Muscle of arm (tissue), 12 donors: Measurements from ENCODE around the gene KIF20B. TPM values are rescaled to one million over a fixed set of nuclear protein-coding genes. Genes with fewer than 3 reads are reported as not detected.
"Not testable (repeated sequence)": the region's sequence is repeated elsewhere in the genome, so short reads cannot be mapped to it uniquely, and the experiment has no call there.

Source experiments
- DNase-seq: peaks from one replicate; pipeline ENCODE4 v3.0.0-alpha.2; 2013
- polyA plus RNA-seq, 12 donors: library from polyadenylated mRNA; unstranded; fragments of 120-200 nt; gene quantifications; one replicate each; pipeline ENCODE4 v1.2.1, GENCODE V29; 2013; ENCODE audit not compliant: insufficient read length in 12 of 12

Gene KIF20B
- polyA plus RNA-seq, 12 donors, result 5.6 to 15.4 (median 9.5) TPM; not detected in 1

DNA sequence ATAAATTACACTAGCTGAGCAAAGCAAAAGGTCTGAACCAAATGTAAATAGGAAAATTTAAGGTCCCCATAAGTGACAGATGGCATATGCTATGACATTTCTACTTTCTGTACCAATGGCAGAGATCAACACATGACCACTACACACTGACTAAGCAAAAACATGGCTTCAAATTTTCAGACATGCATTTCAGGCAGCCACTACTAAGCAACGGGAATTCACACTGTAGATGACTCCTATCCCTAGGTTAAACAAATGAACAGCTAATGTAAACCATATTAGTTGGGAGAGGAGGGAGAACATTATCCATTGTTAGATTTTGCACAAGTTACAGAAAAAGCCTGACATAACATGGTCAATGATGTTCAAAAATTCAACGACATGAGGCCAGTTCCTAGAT, 11.4 kb upstream of the KIF20B start:
- no peak for DNase-seq

- no peak for DNase-seq
Measured at GRCh38 chr10:89692416-89692815, 9.0 kb upstream of the KIF20B start.

DNA sequence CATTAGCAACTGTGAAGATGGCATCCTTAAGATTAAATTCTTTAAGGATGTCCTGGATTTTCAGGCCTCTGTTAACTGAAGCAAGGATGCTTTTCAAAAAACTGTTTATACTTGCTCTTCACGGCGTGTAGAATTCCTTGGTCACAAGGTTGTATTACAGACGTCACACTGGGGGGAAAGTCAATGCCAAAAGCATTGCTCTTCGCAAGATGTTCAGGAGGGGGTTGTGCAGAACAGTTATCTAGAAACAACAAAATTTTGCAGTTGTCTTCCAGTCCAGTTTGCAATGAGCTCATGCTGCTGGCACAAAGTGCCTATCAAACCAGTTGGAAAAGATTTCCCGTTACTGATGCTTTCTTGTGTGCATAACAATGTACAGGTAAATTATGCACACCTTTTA, 8.2 kb upstream of the KIF20B start:
- DNase-seq, result no peak

- no peak for DNase-seq
Measured at GRCh38 chr10:89695307-89695706, 6.1 kb upstream of the KIF20B start.

DNA sequence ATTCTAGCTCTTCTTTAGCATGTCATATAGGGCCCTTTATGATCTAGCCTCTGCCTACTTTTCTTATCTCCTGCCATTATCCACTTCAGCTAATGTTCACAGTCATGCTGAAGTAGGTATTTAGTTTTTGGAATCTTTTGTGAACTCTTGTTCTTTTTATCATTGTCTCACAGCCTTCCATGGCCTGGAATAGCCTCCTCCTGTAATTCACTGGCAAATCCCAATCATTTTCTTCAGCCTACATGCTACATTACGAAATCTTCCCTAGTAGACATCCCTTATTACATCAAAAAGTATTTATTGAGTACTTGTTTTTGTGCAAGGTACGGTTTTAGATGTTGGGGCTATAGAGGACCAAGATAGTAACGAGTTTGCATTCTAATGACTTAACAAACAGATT, 3.4 kb upstream of the KIF20B start:
- DNase-seq, result no peak

DNA sequence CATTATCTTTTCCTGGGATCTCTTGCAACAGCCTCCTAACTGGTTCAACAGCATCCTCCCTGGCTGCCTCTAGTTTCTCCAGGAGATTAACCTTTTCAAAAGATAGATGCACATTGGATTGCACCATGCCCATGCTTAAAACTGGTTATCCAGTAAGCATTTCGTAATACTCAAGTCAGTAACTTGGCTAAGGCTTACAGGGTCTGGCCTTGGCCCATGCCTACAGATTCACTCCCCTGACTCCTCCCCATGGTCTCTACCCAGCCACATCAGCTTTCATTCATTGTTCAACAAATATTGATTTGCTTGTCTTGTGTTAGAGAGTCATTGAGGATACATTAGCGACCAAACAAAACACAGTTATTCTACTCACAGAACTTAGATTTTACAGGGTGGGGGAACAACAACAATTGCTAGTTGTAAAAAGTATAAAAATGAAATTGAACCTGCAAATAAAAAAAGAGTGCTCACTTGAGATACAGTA, 1.8 kb upstream of the KIF20B start:
- DNase-seq, result no peak

DNA sequence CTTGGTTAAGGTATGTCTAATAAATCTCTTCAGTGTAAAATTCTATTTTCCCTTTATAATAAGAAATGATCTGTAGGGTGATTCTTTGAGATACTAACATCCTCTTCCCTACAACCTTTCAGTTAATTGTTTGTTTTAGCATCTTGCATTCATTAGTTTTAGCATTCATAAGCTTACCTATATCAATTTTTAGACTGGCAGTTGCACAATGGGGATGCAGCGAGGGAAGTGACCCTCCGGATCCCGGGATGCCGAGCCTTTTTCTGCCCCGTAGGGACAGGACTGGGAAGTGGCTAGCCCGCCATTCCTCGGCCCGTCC, 508 bp upstream of the KIF20B start:
- DNase-seq, result no peak

- no peak for DNase-seq
Measured at GRCh38 chr10:89702121-89702480, 711 bp downstream of the KIF20B start.

GRCh38 chr10:89705466-89705865, 4.1 kb downstream of the KIF20B start:
- DNase-seq, result no peak

GRCh38 chr10:89706011-89706410, 4.6 kb downstream of the KIF20B start:
- DNase-seq, result no peak

- no peak for DNase-seq
Measured at GRCh38 chr10:89707372-89707771, 6.0 kb downstream of the KIF20B start.

- DNase-seq, result no peak
Measured at GRCh38 chr10:89710753-89711152, 9.4 kb downstream of the KIF20B start.

DNA sequence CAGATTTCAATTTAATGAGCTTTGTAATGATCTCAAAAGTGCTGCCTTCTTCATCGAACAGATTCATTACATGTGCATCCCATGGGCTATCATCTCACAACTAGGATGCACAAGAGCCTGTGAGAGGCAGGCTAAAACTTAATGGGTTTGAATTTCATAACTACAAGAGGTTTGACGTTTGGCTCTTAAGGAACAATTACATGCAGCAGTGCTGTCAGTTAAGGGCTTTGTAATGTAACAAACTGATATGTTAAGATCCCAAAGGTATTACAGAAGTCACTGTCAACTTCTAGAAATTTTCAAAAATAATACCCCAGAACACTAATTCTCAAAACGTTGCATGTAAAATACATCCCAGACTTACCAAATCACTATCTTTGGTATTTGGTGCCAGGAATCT, 33.2 kb downstream of the KIF20B start:
- DNase-seq, result no peak

DNA sequence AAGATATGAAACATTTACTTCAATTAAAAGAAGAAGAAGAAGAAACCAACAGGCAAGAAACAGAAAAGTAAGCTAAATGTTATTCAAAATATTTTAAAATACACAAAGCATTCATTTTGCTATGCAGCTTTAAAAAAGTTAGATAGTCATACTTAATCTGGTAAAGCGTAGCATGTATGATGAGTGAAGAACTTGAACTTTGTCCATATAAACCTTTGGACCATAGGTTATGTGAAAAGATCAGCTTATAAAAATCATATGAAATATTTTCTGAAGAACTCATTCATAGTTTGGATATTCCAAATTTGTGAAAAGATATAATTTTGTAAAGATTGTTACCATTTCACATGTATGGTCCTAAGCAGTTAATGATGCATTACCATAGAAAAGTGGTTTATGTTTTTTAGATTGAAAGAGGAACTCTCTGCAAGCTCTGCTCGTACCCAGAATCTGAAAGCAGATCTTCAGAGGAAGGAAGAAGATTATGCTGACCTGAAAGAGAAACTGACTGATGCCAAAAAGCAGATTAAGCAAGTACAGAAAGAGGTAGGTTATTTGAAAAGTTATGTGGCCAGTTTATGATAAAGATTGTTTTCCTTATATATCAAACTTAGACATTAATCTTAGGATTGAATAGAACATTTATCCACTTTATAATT, 37.3 kb downstream of the KIF20B start:
- peak; percentile 3 for DNase-seq

GRCh38 chr10:89741126-89741762, 39.9 kb downstream of the KIF20B start:
- DNase-seq, result no peak

GRCh38 chr10:89744026-89744425, 42.6 kb downstream of the KIF20B start:
- no peak for DNase-seq

DNA sequence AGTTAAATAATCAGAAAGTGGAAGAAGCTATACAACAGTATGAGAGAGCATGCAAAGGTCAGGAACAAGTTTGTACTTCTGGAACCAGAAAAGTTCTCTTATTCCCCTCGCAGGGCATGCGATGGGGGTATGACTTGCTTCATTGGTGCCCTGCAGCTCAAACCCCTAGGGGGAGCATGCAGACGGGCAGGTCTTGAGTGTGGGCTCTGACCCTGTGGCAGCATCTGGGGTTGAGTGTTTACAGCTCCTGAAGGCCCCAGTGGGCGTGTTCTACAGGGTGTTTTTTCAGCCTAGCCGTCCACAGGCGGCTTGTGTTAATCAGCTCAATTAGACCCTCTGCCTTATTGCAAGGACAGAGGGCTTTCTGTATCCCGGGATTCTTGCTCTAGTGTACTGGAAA, 44.5 kb downstream of the KIF20B start:
- DNase-seq, result no peak

DNA sequence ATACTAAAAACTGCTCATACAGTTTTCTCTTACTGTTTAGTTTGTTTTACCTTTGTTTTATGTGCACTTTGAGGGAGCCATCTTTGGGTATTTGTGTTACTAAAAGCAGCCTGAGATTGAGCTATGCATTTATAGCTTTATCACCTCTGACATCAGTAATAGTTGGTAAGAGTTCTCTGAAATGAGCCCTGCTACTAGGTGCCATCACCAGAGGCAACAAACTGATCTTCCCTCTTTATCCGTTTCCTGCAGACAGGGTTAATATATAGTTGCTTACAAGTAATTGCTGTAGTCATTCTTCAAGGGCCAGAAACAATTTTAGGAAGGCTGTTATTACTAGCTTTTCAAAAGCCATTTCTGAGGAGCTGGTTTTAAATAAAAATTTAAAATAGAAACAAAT, 49.1 kb downstream of the KIF20B start:
- no peak for DNase-seq

- no peak for DNase-seq
Measured at GRCh38 chr10:89755374-89755773, 54.0 kb downstream of the KIF20B start.

DNA sequence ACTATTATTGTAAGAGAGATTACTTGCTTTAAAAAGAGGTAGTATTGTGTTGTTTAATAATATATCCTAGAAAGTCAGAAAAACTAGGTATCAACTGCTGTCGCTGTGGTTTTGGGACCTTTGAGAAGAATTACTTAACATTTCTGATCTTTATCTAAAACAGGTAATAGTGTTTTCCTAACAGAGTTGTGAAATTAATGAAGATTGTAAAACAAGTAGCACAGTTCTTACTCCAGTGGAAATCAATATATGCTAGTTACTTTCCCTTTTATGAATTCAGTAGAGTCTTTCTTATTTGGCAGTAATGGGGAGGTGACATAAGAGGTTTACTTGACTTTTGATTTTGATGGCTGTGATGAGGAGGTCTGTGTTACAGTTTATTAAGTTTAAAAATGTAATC, 58.1 kb downstream of the KIF20B start:
- DNase-seq, result no peak

- DNase-seq, result not testable (repeated sequence)
Measured at GRCh38 chr10:89763671-89764070, 62.3 kb downstream of the KIF20B start.

GRCh38 chr10:89771684-89772083, 70.3 kb downstream of the KIF20B start:
- DNase-seq, result no peak

DNA sequence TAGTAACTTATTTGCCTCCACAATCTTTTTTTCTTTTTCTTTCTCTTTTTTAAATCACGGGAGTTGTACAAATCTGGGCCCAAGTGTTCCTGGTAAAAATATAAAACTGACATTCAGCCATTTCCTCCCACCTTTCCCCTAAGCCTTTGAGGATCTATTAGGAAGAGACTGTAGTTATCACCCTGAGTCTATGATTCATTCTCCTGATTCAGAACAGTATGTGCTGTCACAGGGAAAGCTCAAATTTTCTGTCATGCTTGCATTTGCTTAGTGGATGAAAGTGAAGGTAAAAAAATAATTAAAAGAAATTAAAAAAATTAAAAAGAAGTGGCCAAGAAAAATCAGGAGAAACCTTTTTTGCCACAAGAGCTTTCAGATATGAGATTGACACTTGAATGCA, 71.7 kb downstream of the KIF20B start:
- DNase-seq, result no peak

GRCh38 chr10:89776665-89777064, 75.3 kb downstream of the KIF20B start:
- no peak for DNase-seq
